ENCODE data around the gene TULP1. TPM values are rescaled to one million over a fixed set of nuclear protein-coding genes. Genes with fewer than 3 reads are reported as not detected.

TULP1 gene
- total and polyA plus RNA-seq, 8 donors, result 0.28 TPM; not detected in 7

GRCh38 chr6:35511562-35511941, 1.1 kb downstream of the TULP1 start:
- TF ChIP-seq CTCF (IDR thresholded peaks at IDR 0.05), result no peak
- intact Hi-C loops (cut with DNase I), result no loop called here
- WGBS, 2 donors, result 23 to 26% methylated on average over 31 to 32 of the region's 32 CpGs
- no peak for ATAC-seq
- Histone ChIP-seq H3K4me3 (no peak overlapping the region), H3K36me3 (no peaks in the 10 kb centered on the region), H3K27me3 (no peaks in the 10 kb centered on the region), H3K27ac (no peak overlapping the region), H3K4me1 (no peaks in the 10 kb centered on the region), H3K9me3 (no peaks in the 10 kb centered on the region)
- FAIRE-seq, result no peak
- no peak for DNase-seq

- 68 to 75% methylated on average over 7 of the region's 7 CpGs for WGBS, 2 donors
- no peak for TF ChIP-seq CTCF (IDR thresholded peaks at IDR 0.05)
- Histone ChIP-seq H3K4me1 (no peaks in the 10 kb centered on the region), H3K9me3 (no peaks in the 10 kb centered on the region), H3K27ac (no peak overlapping the region), H3K27me3 (no peaks in the 10 kb centered on the region), H3K36me3 (no peaks in the 10 kb centered on the region), H3K4me3 (no peak overlapping the region)
- intact Hi-C loops (cut with DNase I), result no loop called here
- DNase-seq, result no peak
- ATAC-seq, result no peak
- no peak for FAIRE-seq
Measured at GRCh38 chr6:35510916-35511561, 1.7 kb downstream of the TULP1 start.

- FAIRE-seq (no peak), ATAC-seq (no peak), DNase-seq (no peak)
- H3K27ac ChIP-seq, result no peak overlapping the region
- no peak for TF ChIP-seq CTCF (IDR thresholded peaks at IDR 0.05)
- H3K4me1 ChIP-seq, result no peaks in the 10 kb centered on the region
- H3K27me3 ChIP-seq, result no peaks in the 10 kb centered on the region
- no peaks in the 10 kb centered on the region for H3K9me3 ChIP-seq
- WGBS, 2 donors, result 53 to 63% methylated on average over 5 of the region's 5 CpGs
- H3K36me3 ChIP-seq, result no peaks in the 10 kb centered on the region
- intact Hi-C loops (cut with DNase I), result no loop called here
- H3K4me3 ChIP-seq, result no peak overlapping the region
Measured at GRCh38 chr6:35508542-35508941, 4.2 kb downstream of the TULP1 start.

- Histone ChIP-seq H3K4me3 (no peak overlapping the region), H3K9me3 (no peaks in the 10 kb centered on the region), H3K36me3 (no peaks in the 10 kb centered on the region), H3K27me3 (no peaks in the 10 kb centered on the region), H3K27ac (no peak overlapping the region), H3K4me1 (no peaks in the 10 kb centered on the region)
- DNase-seq, result no peak
- ATAC-seq, result no peak
- WGBS, 2 donors, result 60 to 63% methylated on average over 2 of the region's 2 CpGs
- TF ChIP-seq CTCF (IDR thresholded peaks at IDR 0.05), result no peak
- FAIRE-seq, result no peak
- intact Hi-C loops (cut with DNase I), result no loop called here
Measured at GRCh38 chr6:35508027-35508426, 4.7 kb downstream of the TULP1 start.

GRCh38 chr6:35507221-35507620, 5.5 kb downstream of the TULP1 start:
- Histone ChIP-seq H3K27ac (no peak overlapping the region), H3K27me3 (no peaks in the 10 kb centered on the region), H3K4me1 (no peaks in the 10 kb centered on the region), H3K9me3 (no peaks in the 10 kb centered on the region), H3K4me3 (no peak overlapping the region), H3K36me3 (no peaks in the 10 kb centered on the region)
- FAIRE-seq (no peak), DNase-seq (no peak), ATAC-seq (no peak)
- no peak for TF ChIP-seq CTCF (IDR thresholded peaks at IDR 0.05)
- 95 to 98% methylated on average over 2 of the region's 2 CpGs for WGBS, 2 donors
- intact Hi-C loops (cut with DNase I), result no loop called here
